ENCODE data around the gene MCC. TPM values are rescaled to one million over a fixed set of nuclear protein-coding genes. Genes with fewer than 3 reads are reported as not detected.
A peak's percentile ranks its signal among the peaks of the same experiment; 100 is the strongest.

MCC gene
- total and polyA plus RNA-seq, 7 donors: 1.4 to 13.8 (median 4.4) TPM

- no peaks in the 10 kb centered on the region for H3K27me3 ChIP-seq (ENCODE audit: insufficient read depth in 3 of 3, low read length in 2 of 3)
- no peak overlapping the region for H3K27ac ChIP-seq
- ATAC-seq: no peak
- WGBS, 3 donors: 61 to 70% (median 67%) methylated on average over 14 of the region's 14 CpGs
- no peaks in the 10 kb centered on the region for H3K9me3 ChIP-seq
- no peak for TF ChIP-seq CTCF (IDR thresholded peaks at IDR 0.05)
- H3K4me3 ChIP-seq: no peak overlapping the region
- H3K4me1 ChIP-seq: peaks cover 10% of the 10 kb centered on the region
- no peak for DNase-seq
- intact Hi-C loops (cut with DNase I): no loop called here
- no peaks in the 10 kb centered on the region for H3K36me3 ChIP-seq (ENCODE audit: insufficient read depth in 1 of 2, low read depth in 1 of 2)
Measured at GRCh38 chr5:113213551-113214425, 274.5 kb downstream of the MCC start.

GRCh38 chr5:113212244-113212920 lies 275.9 kb downstream of the MCC start:
- WGBS, 3 donors: 21 to 28% (median 23%) methylated on average over 5 of the region's 5 CpGs
- TF ChIP-seq CTCF (IDR thresholded peaks at IDR 0.05): no peak
- no peak overlapping the region for H3K4me3 ChIP-seq
- peaks cover 10% of the 10 kb centered on the region for H3K4me1 ChIP-seq
- H3K9me3 ChIP-seq: no peaks in the 10 kb centered on the region
- intact Hi-C loops (cut with DNase I): no loop called here
- DNase-seq (no peak), ATAC-seq (peak in 1 of 4 donors; percentile 46)
- no peaks in the 10 kb centered on the region for H3K36me3 ChIP-seq (ENCODE audit: insufficient read depth in 1 of 2, low read depth in 1 of 2)
- no peak overlapping the region for H3K27ac ChIP-seq
- no peaks in the 10 kb centered on the region for H3K27me3 ChIP-seq (ENCODE audit: insufficient read depth in 3 of 3, low read length in 2 of 3)

- H3K4me3 ChIP-seq: no peak overlapping the region
- no peaks in the 10 kb centered on the region for H3K9me3 ChIP-seq
- H3K36me3 ChIP-seq (ENCODE audit: insufficient read depth in 1 of 2, low read depth in 1 of 2): no peaks in the 10 kb centered on the region
- H3K4me1 ChIP-seq: peaks cover 18% of the 10 kb centered on the region
- TF ChIP-seq CTCF (IDR thresholded peaks at IDR 0.05): no peak
- DNase-seq (no peak), ATAC-seq (no peak)
- intact Hi-C loops (cut with DNase I): loop anchor here in 1 of 2 donors (10.0 kb wide), 1 partner anchor 305 kb away; the partner anchor contains the start of gene YTHDC2
- 72 to 82% (median 79%) methylated on average over 4 of the region's 4 CpGs for WGBS, 3 donors
- no peaks in the 10 kb centered on the region for H3K27me3 ChIP-seq (ENCODE audit: insufficient read depth in 3 of 3, low read length in 2 of 3)
- no peak overlapping the region for H3K27ac ChIP-seq
Measured at GRCh38 chr5:113209498-113209897, 278.8 kb downstream of the MCC start.

GRCh38 chr5:113205807-113206206 lies 282.4 kb downstream of the MCC start:
- Histone ChIP-seq H3K9me3 (no peaks in the 10 kb centered on the region), H3K36me3 (ENCODE audit: insufficient read depth in 1 of 2, low read depth in 1 of 2) (no peaks in the 10 kb centered on the region), H3K4me1 (peaks cover 11% of the 10 kb centered on the region), H3K27me3 (ENCODE audit: insufficient read depth in 3 of 3, low read length in 2 of 3) (no peaks in the 10 kb centered on the region), H3K27ac (no peak overlapping the region), H3K4me3 (no peak overlapping the region)
- ATAC-seq: peak; percentile 68 to 75 (median 74)
- WGBS, 3 donors: 67 to 77% (median 74%) methylated on average over 3 of the region's 3 CpGs
- DNase-seq: peak in 1 of 2 donors; percentile 61
- intact Hi-C loops (cut with DNase I): loop anchor here in 1 of 2 donors (10.0 kb wide), 1 partner anchor 309 kb away; the partner anchor contains the start of gene YTHDC2
- TF ChIP-seq CTCF (IDR thresholded peaks at IDR 0.05): peak; percentile 27

Data from psoas muscle (tissue), 8 donors.